ENCODE data around the gene FGR. TPM values are rescaled to one million over a fixed set of nuclear protein-coding genes. Genes with fewer than 3 reads are reported as not detected.
A peak's percentile ranks its signal among the peaks of the same experiment; 100 is the strongest.
"Not testable (repeated sequence)": the region's sequence is repeated elsewhere in the genome, so short reads cannot be mapped to it uniquely, and the experiment has no call there.

The FGR gene
- 0.03 TPM for polyA plus RNA-seq (2013, experiment 1 of 2)
- polyA plus RNA-seq (2013, experiment 2 of 2), result 0.01 TPM

DNA sequence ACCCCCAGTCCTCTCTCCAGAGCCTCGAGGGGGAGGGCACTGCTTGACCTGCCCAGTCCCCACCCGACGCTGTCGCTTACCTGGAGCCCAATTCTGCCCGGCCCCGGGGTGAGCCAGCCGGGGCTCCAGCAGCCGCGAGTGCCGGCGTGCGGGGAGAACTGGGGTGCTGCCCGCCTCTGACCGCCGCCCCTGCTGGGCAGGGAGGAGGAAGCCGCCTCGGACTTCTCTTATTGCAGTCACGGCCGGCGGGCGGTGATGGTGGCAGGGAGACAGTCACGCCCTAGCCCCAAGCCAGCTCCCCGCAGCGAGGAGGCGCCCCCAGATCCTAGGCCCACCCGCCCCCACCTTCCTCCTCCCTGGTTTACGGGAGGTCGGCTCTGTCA is at the start of gene FGR:
FGR (minus strand) TSS at position 201 of the 383 bp plus-strand sequence. CDS start 11,269 bp downstream, outside the sequence.
- peak within 1 kb of the TSS in 1 of 2 donors; percentile 72 for H3K4me3 ChIP-seq (ENCODE audit: low read length in 2 of 2)
- no peak within 1 kb of the TSS for H3K14ac ChIP-seq (ENCODE audit: low read length)
- H4K8ac ChIP-seq (ENCODE audit: low read depth, low read length), result no peak within 1 kb of the TSS
- H3K27ac ChIP-seq (replicated peaks; ENCODE audit: low read length), result no peak within 1 kb of the TSS
- no peaks in the 10 kb centered on the region for H3K9me3 ChIP-seq (replicated peaks in 1 of 2; ENCODE audit: control insufficient read depth in 2 of 2, insufficient read depth in 1 of 2, low read depth in 1 of 2, low read length in 2 of 2)
- no peak for DNase-seq (ENCODE audit: low spot score)
- H2BK5ac ChIP-seq (ENCODE audit: low read length), result peak within 1 kb of the TSS; percentile 56
- H3K4me2 ChIP-seq (ENCODE audit: insufficient read depth, low read length, poor library complexity, severe bottlenecking), result peak within 1 kb of the TSS; percentile 69
- no peak within 1 kb of the TSS for H2BK12ac ChIP-seq (ENCODE audit: low read length)
- no CpG with 5 or more reads among the region's 28 CpGs for WGBS, 2 donors (ENCODE audit: extremely low coverage in 2 of 2, insufficient read length in 2 of 2, insufficient replicate concordance in 1 of 2)
- H2BK15ac ChIP-seq (ENCODE audit: low read length), result peak within 1 kb of the TSS; percentile 27
- H3K4me1 ChIP-seq (ENCODE audit: control insufficient read depth in 2 of 2, insufficient read depth in 1 of 2, low read depth in 1 of 2, low read length in 2 of 2), result peaks cover 1 to 17% of the 10 kb centered on the region in 2 donors
- peak within 1 kb of the TSS; percentile 8 for H2AK5ac ChIP-seq (ENCODE audit: low read depth, low read length)
- no peak within 1 kb of the TSS for H2BK120ac ChIP-seq (ENCODE audit: low read depth, low read length)
- peak within 1 kb of the TSS; percentile 50 for H2AFZ ChIP-seq (ENCODE audit: low read length)
- H3K4ac ChIP-seq (ENCODE audit: low read length), result no peak within 1 kb of the TSS
- H3K18ac ChIP-seq (ENCODE audit: low read length), result peak within 1 kb of the TSS; percentile 86
- peaks cover 0 to 36% (median 15%) of the 10 kb centered on the region in 3 experiments for H3K27me3 ChIP-seq (ENCODE audit: control insufficient read depth in 3 of 3, insufficient read depth in 3 of 3, low read depth in 1 of 3, low read length in 3 of 3)
- H3K23ac ChIP-seq (ENCODE audit: low read depth, low read length, poor library complexity), result peak within 1 kb of the TSS; percentile 46
- no peak within 1 kb of the TSS for H4K91ac ChIP-seq (ENCODE audit: low read depth, low read length, poor library complexity)
- H3K36me3 ChIP-seq (replicated peaks in 1 of 2; ENCODE audit: control insufficient read depth in 2 of 2, insufficient read depth in 2 of 2, low read length in 2 of 2), result no peaks in the 10 kb centered on the region
- no peak within 1 kb of the TSS for H3K9ac ChIP-seq (ENCODE audit: low read depth, low read length, poor library complexity)
- H3K79me1 ChIP-seq (ENCODE audit: low read depth, low read length), result no peaks in the 10 kb centered on the region

DNA sequence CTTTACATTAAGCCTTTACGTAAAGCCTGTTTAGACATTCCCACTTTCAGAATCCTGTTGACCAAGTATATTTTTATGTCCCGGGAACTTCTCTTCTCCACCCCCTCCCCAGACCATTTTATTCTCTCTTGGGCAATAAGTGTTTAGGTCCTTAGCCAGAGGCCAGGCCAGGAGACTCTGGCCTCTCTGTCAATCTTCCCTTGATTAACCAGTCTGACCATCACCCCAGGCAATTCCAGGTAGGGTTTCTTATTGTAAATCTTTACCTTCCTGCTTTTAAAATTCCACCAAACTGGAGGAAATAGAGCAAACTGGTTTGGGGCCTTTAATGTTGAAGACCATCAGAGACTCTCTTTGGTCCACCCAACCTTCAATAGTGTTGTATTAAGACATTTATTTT is 49.2 kb upstream of the FGR start:
- Histone ChIP-seq H3K79me1 (ENCODE audit: low read depth, low read length) (no peaks in the 10 kb centered on the region), H2BK12ac (ENCODE audit: low read length) (no peak overlapping the region), H3K9me3 (replicated peaks in 1 of 2; ENCODE audit: control insufficient read depth in 2 of 2, insufficient read depth in 1 of 2, low read depth in 1 of 2, low read length in 2 of 2) (peaks cover 2 to 5% of the 10 kb centered on the region in 2 donors), H2BK5ac (ENCODE audit: low read length) (no peak overlapping the region), H3K27me3 (ENCODE audit: control insufficient read depth in 3 of 3, insufficient read depth in 3 of 3, low read depth in 1 of 3, low read length in 3 of 3) (peaks cover 0 to 27% (median 0%) of the 10 kb centered on the region in 3 experiments), H3K4me3 (ENCODE audit: low read length in 2 of 2) (no peak overlapping the region), H3K4me2 (ENCODE audit: insufficient read depth, low read length, poor library complexity, severe bottlenecking) (no peak overlapping the region), H4K8ac (ENCODE audit: low read depth, low read length) (no peak overlapping the region), H3K36me3 (replicated peaks in 1 of 2; ENCODE audit: control insufficient read depth in 2 of 2, insufficient read depth in 2 of 2, low read length in 2 of 2) (no peaks in the 10 kb centered on the region), H3K27ac (replicated peaks; ENCODE audit: low read length) (no peak overlapping the region), H2AFZ (ENCODE audit: low read length) (no peak overlapping the region), H2BK15ac (ENCODE audit: low read length) (no peak overlapping the region), H3K4ac (ENCODE audit: low read length) (no peak overlapping the region), H2AK5ac (ENCODE audit: low read depth, low read length) (no peak overlapping the region), H4K91ac (ENCODE audit: low read depth, low read length, poor library complexity) (no peak overlapping the region), H2BK120ac (ENCODE audit: low read depth, low read length) (no peak overlapping the region), H3K4me1 (ENCODE audit: control insufficient read depth in 2 of 2, insufficient read depth in 1 of 2, low read depth in 1 of 2, low read length in 2 of 2) (no peaks in the 10 kb centered on the region), H3K23ac (ENCODE audit: low read depth, low read length, poor library complexity) (no peak overlapping the region), H3K14ac (ENCODE audit: low read length) (no peak overlapping the region), H3K9ac (ENCODE audit: low read depth, low read length, poor library complexity) (no peak overlapping the region), H3K18ac (ENCODE audit: low read length) (no peak overlapping the region)
- no CpG with 5 or more reads among the region's 2 CpGs for WGBS, 2 donors (ENCODE audit: extremely low coverage in 2 of 2, insufficient read length in 2 of 2, insufficient replicate concordance in 1 of 2)
- no peak for DNase-seq (ENCODE audit: low spot score)

DNA sequence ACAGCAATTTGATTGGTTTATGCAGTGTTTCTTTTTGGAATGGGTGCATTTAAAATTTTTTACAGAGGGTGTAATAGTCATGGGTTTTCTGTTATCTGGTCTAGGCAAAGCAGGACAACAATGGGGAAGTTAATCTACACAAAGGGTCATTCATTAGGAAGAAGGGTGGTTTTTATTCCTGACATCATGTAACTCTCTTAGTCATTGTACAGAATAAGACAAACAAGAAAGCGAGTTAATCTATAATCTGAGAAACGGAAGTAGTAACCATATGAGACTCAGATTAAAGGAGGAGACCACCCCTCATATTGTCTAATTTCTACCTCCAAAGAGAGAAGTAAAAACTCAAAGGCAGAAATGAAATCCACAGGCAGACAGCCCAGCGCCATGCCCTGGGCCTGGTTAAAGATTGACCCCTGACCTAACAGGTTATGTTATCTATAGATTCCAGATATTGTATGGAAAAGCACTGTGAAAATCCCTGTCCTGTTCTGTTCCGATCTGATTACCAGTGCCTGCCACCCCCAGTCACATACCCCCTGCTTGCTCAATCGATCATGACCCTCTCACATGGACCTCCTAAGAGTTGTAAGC is 47.5 kb upstream of the FGR start:
- Histone ChIP-seq H3K14ac (ENCODE audit: low read length) (no peak overlapping the region), H3K9ac (ENCODE audit: low read depth, low read length, poor library complexity) (no peak overlapping the region), H2BK5ac (ENCODE audit: low read length) (no peak overlapping the region), H2AFZ (ENCODE audit: low read length) (no peak overlapping the region), H3K79me1 (ENCODE audit: low read depth, low read length) (no peaks in the 10 kb centered on the region), H3K4me2 (ENCODE audit: insufficient read depth, low read length, poor library complexity, severe bottlenecking) (no peak overlapping the region), H3K27ac (replicated peaks; ENCODE audit: low read length) (no peak overlapping the region), H3K27me3 (ENCODE audit: control insufficient read depth in 3 of 3, insufficient read depth in 3 of 3, low read depth in 1 of 3, low read length in 3 of 3) (peaks cover 0 to 16% (median 0%) of the 10 kb centered on the region in 3 experiments), H3K4me1 (ENCODE audit: control insufficient read depth in 2 of 2, insufficient read depth in 1 of 2, low read depth in 1 of 2, low read length in 2 of 2) (no peaks in the 10 kb centered on the region), H4K91ac (ENCODE audit: low read depth, low read length, poor library complexity) (no peak overlapping the region), H2BK15ac (ENCODE audit: low read length) (no peak overlapping the region), H2AK5ac (ENCODE audit: low read depth, low read length) (no peak overlapping the region), H3K4ac (ENCODE audit: low read length) (no peak overlapping the region), H2BK12ac (ENCODE audit: low read length) (no peak overlapping the region), H3K36me3 (replicated peaks in 1 of 2; ENCODE audit: control insufficient read depth in 2 of 2, insufficient read depth in 2 of 2, low read length in 2 of 2) (no peaks in the 10 kb centered on the region), H3K9me3 (replicated peaks in 1 of 2; ENCODE audit: control insufficient read depth in 2 of 2, insufficient read depth in 1 of 2, low read depth in 1 of 2, low read length in 2 of 2) (peaks cover 4 to 5% of the 10 kb centered on the region in 2 donors), H4K8ac (ENCODE audit: low read depth, low read length) (no peak overlapping the region), H3K18ac (ENCODE audit: low read length) (no peak overlapping the region), H3K23ac (ENCODE audit: low read depth, low read length, poor library complexity) (no peak overlapping the region), H2BK120ac (ENCODE audit: low read depth, low read length) (no peak overlapping the region), H3K4me3 (ENCODE audit: low read length in 2 of 2) (no peak overlapping the region)
- DNase-seq (ENCODE audit: low spot score), result no peak
- WGBS, 2 donors (ENCODE audit: extremely low coverage in 2 of 2, insufficient read length in 2 of 2, insufficient replicate concordance in 1 of 2), result no CpG with 5 or more reads among the region's 5 CpGs

DNA sequence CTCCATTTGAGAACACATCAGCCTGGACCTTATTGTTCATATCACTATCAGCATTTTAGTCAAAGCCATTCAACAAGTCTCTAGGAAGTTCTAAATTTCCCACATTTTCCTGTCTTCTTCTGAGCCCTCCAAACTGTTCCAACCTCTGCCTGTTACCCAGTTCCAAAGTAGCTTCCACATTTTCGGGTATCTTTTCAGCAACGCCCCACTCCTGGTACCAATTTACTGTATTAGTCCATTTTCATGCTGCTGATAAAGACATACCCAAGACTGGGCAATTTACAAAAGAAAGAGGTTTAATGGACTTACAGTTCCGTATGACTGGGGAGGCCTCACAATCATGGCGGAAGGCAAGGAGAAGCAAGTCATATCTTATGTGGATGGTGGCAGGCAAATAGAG is 46.6 kb upstream of the FGR start:
- H3K27me3 ChIP-seq (ENCODE audit: control insufficient read depth in 3 of 3, insufficient read depth in 3 of 3, low read depth in 1 of 3, low read length in 3 of 3); H3K23ac ChIP-seq (ENCODE audit: low read depth, low read length, poor library complexity); H3K79me1 ChIP-seq (ENCODE audit: low read depth, low read length); H2BK15ac ChIP-seq (ENCODE audit: low read length); H3K36me3 ChIP-seq (replicated peaks in 1 of 2; ENCODE audit: control insufficient read depth in 2 of 2, insufficient read depth in 2 of 2, low read length in 2 of 2); H4K91ac ChIP-seq (ENCODE audit: low read depth, low read length, poor library complexity); H3K4ac ChIP-seq (ENCODE audit: low read length); H3K18ac ChIP-seq (ENCODE audit: low read length); H2AK5ac ChIP-seq (ENCODE audit: low read depth, low read length); H2BK120ac ChIP-seq (ENCODE audit: low read depth, low read length); H3K14ac ChIP-seq (ENCODE audit: low read length); H3K27ac ChIP-seq (replicated peaks; ENCODE audit: low read length); H4K8ac ChIP-seq (ENCODE audit: low read depth, low read length); H3K9ac ChIP-seq (ENCODE audit: low read depth, low read length, poor library complexity); H3K4me2 ChIP-seq (ENCODE audit: insufficient read depth, low read length, poor library complexity, severe bottlenecking); DNase-seq (ENCODE audit: low spot score); H2BK12ac ChIP-seq (ENCODE audit: low read length); H3K9me3 ChIP-seq (replicated peaks in 1 of 2; ENCODE audit: control insufficient read depth in 2 of 2, insufficient read depth in 1 of 2, low read depth in 1 of 2, low read length in 2 of 2); H2AFZ ChIP-seq (ENCODE audit: low read length); H2BK5ac ChIP-seq (ENCODE audit: low read length); H3K4me1 ChIP-seq (ENCODE audit: control insufficient read depth in 2 of 2, insufficient read depth in 1 of 2, low read depth in 1 of 2, low read length in 2 of 2); H3K4me3 ChIP-seq (ENCODE audit: low read length in 2 of 2): not testable (repeated sequence)
- WGBS, 2 donors (ENCODE audit: extremely low coverage in 2 of 2, insufficient read length in 2 of 2, insufficient replicate concordance in 1 of 2), result no CpG with 5 or more reads among the region's 4 CpGs

All from neuronal stem cell (in vitro differentiated cells).